Endothelial cell of umbilical vein (primary cell): ENCODE measurements around the gene TSPYL1. TPM values are rescaled to one million over a fixed set of nuclear protein-coding genes. Genes with fewer than 3 reads are reported as not detected.
A peak's percentile ranks its signal among the peaks of the same experiment; 100 is the strongest.

Experiments used
- BruUV-seq: library from RNA; stranded (reverse); fragments of 400-500 nt; replicated peaks from 2 replicates; lab custom pipeline; 2021; lab: Mats Ljungman, UMichigan
- CTCF ChIA-PET: fragments of 300-600, 350-600 bp; sonication (Branson Sonifier 250); formaldehyde crosslinking; loops from one replicate; lab custom pipeline; 2021; ENCODE audit warnings: antibody characterized with exemption, inconsistent platforms; lab: Charles Lee
- POLR2A ChIA-PET: fragments of 300-600, 350-600 bp; sonication (Branson Sonifier 250); formaldehyde crosslinking; loops from one replicate; lab custom pipeline; 2021; ENCODE audit warnings: antibody characterized with exemption, inconsistent platforms; lab: Charles Lee
- DNase-seq: peaks from one replicate; pipeline ENCODE4 v3.0.0-alpha.2; 2011; ENCODE audit warnings: low read depth, low spot score
- FAIRE-seq: peaks from 2 replicates; lab custom pipeline; 2011; peaks lifted over from hg19 to GRCh38; lab: Jason Lieb, UNC
- H2AFZ ChIP-seq: 2 replicates; pipeline ENCODE4 v1.6.0; 2012; ENCODE audit warnings: low read depth, low read length, control low read depth, inconsistent platforms
- H3K27ac ChIP-seq: 2 replicates; pipeline ENCODE4 v1.5.1; 2011; ENCODE audit warnings: low read depth, mild to moderate bottlenecking, control low read depth, low read length, moderate library complexity; ENCODE audit not compliant: insufficient read depth
- H3K27me3 ChIP-seq, 2 experiments: 2 replicates each; pipeline versions ENCODE4 v1.6.0 to v1.6.1; 2011; ENCODE audit warnings: low read length in 2 of 2, mixed read lengths in 1 of 2; ENCODE audit not compliant: control insufficient read depth in 2 of 2, insufficient read depth in 2 of 2
- H3K36me3 ChIP-seq, 2 experiments: 2 replicates in 1 of 2; 3 replicates in 1 of 2; pipeline ENCODE4 v1.5.1; 2011; ENCODE audit warnings: low read length in 2 of 2, mild to moderate bottlenecking in 1 of 2, moderate library complexity in 1 of 2; ENCODE audit not compliant: control insufficient read depth in 2 of 2, insufficient read depth in 2 of 2; ENCODE audit errors: extremely low read depth in 1 of 2
- H3K4me1 ChIP-seq: 3 replicates; pipeline ENCODE4 v1.5.1; 2011; ENCODE audit warnings: mild to moderate bottlenecking, low read length; ENCODE audit not compliant: control insufficient read depth, insufficient read depth; ENCODE audit errors: extremely low read depth
- H3K4me2 ChIP-seq: 2 replicates; pipeline ENCODE4 v1.6.1; 2011; ENCODE audit warnings: low read length, control low read depth, mixed read lengths; ENCODE audit not compliant: insufficient read depth
- H3K4me3 ChIP-seq, 3 experiments: fragments of 200-600 bp in 1 of 3; sonication (generic), shearing (Covaris generic) in 1 of 3; replicated peaks in 1 of 3; 2 replicates each; pipeline ENCODE4 v1.5.1; 2011 to 2016; ENCODE audit warnings: control low read depth in 3 of 3, low read length in 3 of 3, mild to moderate bottlenecking in 2 of 3, inconsistent platforms in 1 of 3, low read depth in 1 of 3, moderate library complexity in 1 of 3; ENCODE audit not compliant: insufficient read depth in 1 of 3
- H3K79me2 ChIP-seq: 2 replicates; pipeline ENCODE4 v1.6.0; 2012; ENCODE audit warnings: low read length, inconsistent platforms; ENCODE audit not compliant: control insufficient read depth, insufficient read depth
- H3K9ac ChIP-seq: replicated peaks from 2 replicates; pipeline ENCODE3; 2011; ENCODE audit warnings: low read length, control low read depth; ENCODE audit not compliant: insufficient read depth; ENCODE audit errors: extremely low read depth
- H3K9me1 ChIP-seq: replicated peaks from 3 replicates; pipeline ENCODE4 v1.6.0; 2011; ENCODE audit warnings: mild to moderate bottlenecking, low read length; ENCODE audit not compliant: control insufficient read depth, insufficient read depth; ENCODE audit errors: extremely low read depth
- H3K9me3 ChIP-seq: replicated peaks from 2 replicates; pipeline ENCODE4 v1.5.1; 2012; ENCODE audit warnings: low read length, inconsistent platforms; ENCODE audit not compliant: control insufficient read depth, insufficient read depth
- H4K20me1 ChIP-seq: replicated peaks from 2 replicates; pipeline ENCODE3; 2011; ENCODE audit warnings: mild to moderate bottlenecking, low read length; ENCODE audit not compliant: control insufficient read depth, insufficient read depth; ENCODE audit errors: extremely low read depth
- CTCF ChIP-seq, 2 donors: IDR thresholded peaks; 1 replicate in 1 of 2; 2 replicates in 1 of 2; pipeline ENCODE4 v1.5.1; 2011; ENCODE audit warnings: low read length in 2 of 2, mild to moderate bottlenecking in 2 of 2, moderate library complexity in 2 of 2, control low read depth in 1 of 2, inconsistent platforms in 1 of 2, low read depth in 1 of 2; ENCODE audit not compliant: insufficient read depth in 1 of 2; ENCODE audit errors: extremely low read depth in 1 of 2
- EZH2 ChIP-seq: IDR thresholded peaks from 2 replicates; pipeline ENCODE4 v1.6.1; 2012; ENCODE audit warnings: borderline replicate concordance, low read depth, mild to moderate bottlenecking, moderate library complexity, low read length, inconsistent platforms; ENCODE audit not compliant: severe bottlenecking
- FOS ChIP-seq: IDR thresholded peaks from 2 replicates; pipeline ENCODE4 v1.6.1; 2011; ENCODE audit warnings: mild to moderate bottlenecking, low read length, moderate library complexity, borderline replicate concordance; ENCODE audit not compliant: insufficient read depth
- GATA2 ChIP-seq: IDR thresholded peaks from 2 replicates; pipeline ENCODE4 v1.7.0; 2011; ENCODE audit warnings: low read depth, mild to moderate bottlenecking, moderate library complexity, mixed read lengths, low read length; ENCODE audit not compliant: insufficient read length, insufficient read depth
- JUN ChIP-seq: IDR thresholded peaks from 2 replicates; pipeline ENCODE4 v1.6.1; 2011; ENCODE audit warnings: borderline replicate concordance, low read depth; ENCODE audit not compliant: insufficient read length, insufficient read depth
- MAX ChIP-seq: IDR thresholded peaks from 2 replicates; pipeline ENCODE4 v1.6.1; 2011; ENCODE audit not compliant: insufficient read depth, insufficient read length
- MYC ChIP-seq: IDR thresholded peaks from one replicate; pipeline ENCODE4 v1.6.1; 2011; ENCODE audit warnings: mild to moderate bottlenecking, low read depth, low read length
- POLR2A ChIP-seq: IDR thresholded peaks from 2 replicates; pipeline ENCODE4 v1.6.1; 2012; ENCODE audit warnings: low read depth, mild to moderate bottlenecking, control low read depth, low read length
- POLR2AphosphoS5 ChIP-seq: IDR thresholded peaks from 2 replicates; pipeline ENCODE4 v1.6.1; 2012; ENCODE audit warnings: low read depth, mild to moderate bottlenecking, control low read depth, low read length, moderate library complexity; ENCODE audit not compliant: insufficient read depth
- dilution Hi-C: fragments of 300-500 bp; cut with MboI; formaldehyde crosslinking; loops from one replicate; pipeline ENCODE4 v1.15.0; 2019; ENCODE audit warnings: low sequenced_read_pairs; ENCODE audit not compliant: extremely low pct_ligation_motif_present
- intact Hi-C: fragments of 100-400 bp; cut with micrococcal nuclease; formaldehyde crosslinking; loops from one replicate; pipeline ENCODE4 v1.10.0; 2022
- polyA plus RNA-seq, 4 experiments: library from polyadenylated mRNA; depleted of rRNA in 3 of 4; stranded (reverse) in 3 of 4; unstranded in 1 of 4; fragments of >200 nt; gene quantifications; 2 replicates each; pipeline versions ENCODE4 v1.2.1 to v1.2.3, GENCODE V29; 2011 to 2012; ENCODE audit warnings: missing spikeins in 1 of 4
- total RNA-seq: library from RNA; stranded (reverse); gene quantifications from 2 replicates; pipeline ENCODE4 v1.2.3, GENCODE V29; 2021

The TSPYL1 gene
- total and polyA plus RNA-seq, 2 donors (not counting 3 experiments of a cell fraction or from before 2014, with no cell fraction given), result 32.1 to 54.5 TPM

GRCh38 chr6:116280161-116280932 lies 617 bp upstream of the TSPYL1 start:
- POLR2A ChIA-PET, result interaction anchor here (0.6 to 1.0 kb wide), 7 partner anchors 9 to 290 kb away, joined by 3 to 7 read pairs (median 4); partner anchors contain the start of gene CALHM5
- Histone ChIP-seq H4K20me1 (peaks cover 3% of the 10 kb centered on the region), H3K4me3 (peak overlapping the region; percentile 44 to 79 (median 47)), H3K9ac (peak overlapping the region; percentile 94), H3K9me1 (no peaks in the 10 kb centered on the region), H3K27me3 (no peaks in the 10 kb centered on the region), H3K9me3 (no peaks in the 10 kb centered on the region), H3K4me2 (peak overlapping the region; percentile 85), H3K79me2 (peaks cover 33% of the 10 kb centered on the region), H3K36me3 (peaks cover 0 to 5% of the 10 kb centered on the region in 2 experiments), H3K4me1 (peaks cover 37% of the 10 kb centered on the region), H3K27ac (peak overlapping the region; percentile 84), H2AFZ (peak overlapping the region; percentile 80)
- intact Hi-C loops, result no loop called here
- CTCF ChIA-PET, result interaction anchor here (0.6 to 5.1 kb wide), 15 partner anchors 8 to 283 kb away, joined by 3 to 77 read pairs (median 5); partner anchors contain the start of gene CALHM5
- FAIRE-seq (no peak), DNase-seq (no peak)
- TSS peak; percentile 56 for BruUV-seq
- dilution Hi-C loops, result no loop called here
- TF ChIP-seq EZH2 (no peak), CTCF (IDR thresholded peaks at IDR 0.05; ENCODE audit: extremely low read depth in 1 of 2, insufficient read depth in 1 of 2, low read depth in 1 of 2, low read length in 2 of 2) (no peak), POLR2AphosphoS5 (no peak), FOS (no peak), POLR2A (no peak), MAX (no peak), GATA2 (no peak), MYC (no peak), JUN (no peak)
